ENCODE measurements around the gene PLPP1. TPM values are rescaled to one million over a fixed set of nuclear protein-coding genes. Genes with fewer than 3 reads are reported as not detected.

PLPP1 gene
- total and polyA plus RNA-seq, 2 of the 8 experiments (the other 6 are each of a cell fraction or from before 2014, with no cell fraction given), result 43.7 to 91.3 TPM

- peaks cover 0 to 2% of the 10 kb centered on the region in 2 experiments for H4K20me1 ChIP-seq (replicated peaks in 1 of 2; ENCODE audit: control insufficient read depth in 1 of 2, insufficient read depth in 2 of 2, low read length in 2 of 2)
- no peak overlapping the region for H3K14ac ChIP-seq (ENCODE audit: insufficient read length)
- no peak overlapping the region for H2BK15ac ChIP-seq (ENCODE audit: low read length)
- CTCF ChIA-PET (ENCODE audit: partially characterized antibody), result no interaction called here
- H3K18ac ChIP-seq (ENCODE audit: extremely low read depth, low read length), result no peak overlapping the region
- no peak overlapping the region for H3K4me3 ChIP-seq (ENCODE audit: extremely low read depth in 1 of 4, insufficient read depth in 2 of 4, low read depth in 3 of 4, low read length in 4 of 4)
- no peak overlapping the region for H3K4ac ChIP-seq (replicated peaks; ENCODE audit: insufficient read length, low read depth, low read length)
- no peak overlapping the region for H3K56ac ChIP-seq (replicated peaks; ENCODE audit: insufficient read length, low read depth, low read length)
- no peak overlapping the region for H2BK120ac ChIP-seq (replicated peaks; ENCODE audit: low read depth, low read length)
- 98% methylated on average over 3 of the region's 3 CpGs; no CpG with 5 or more reads in 1 of the 2 experiments for WGBS, 2 experiments (ENCODE audit: extremely low coverage in 1 of 2, insufficient coverage in 1 of 2, insufficient read length in 1 of 2, insufficient replicate concordance in 2 of 2, low coverage in 1 of 2, low lambda C conversion rate in 2 of 2, missing lambda C conversion rate in 1 of 2)
- no peak overlapping the region for H4K8ac ChIP-seq (ENCODE audit: extremely low read depth, insufficient read depth, low read length)
- H3K27ac ChIP-seq (ENCODE audit: low read depth, low read length), result no peak overlapping the region
- no peak for DNase-seq (ENCODE audit: low read depth in 1 of 2, low spot score in 2 of 2)
- H2BK20ac ChIP-seq (ENCODE audit: low read length), result no peak overlapping the region
- H4K5ac ChIP-seq (ENCODE audit: insufficient read length, low read depth, low read length), result no peak overlapping the region
- H3K27me3 ChIP-seq (replicated peaks in 1 of 4; ENCODE audit: control insufficient read depth in 3 of 4, extremely low read depth in 1 of 4, insufficient read depth in 3 of 4, low read length in 3 of 4), result no peaks in the 10 kb centered on the region
- no peak overlapping the region for H2AK5ac ChIP-seq (ENCODE audit: low read depth, low read length)
- no peak overlapping the region for H3K4me2 ChIP-seq (ENCODE audit: insufficient read depth in 1 of 2, low read depth in 2 of 2, low read length in 2 of 2)
- no peak overlapping the region for H2BK12ac ChIP-seq (ENCODE audit: low read depth, low read length)
- H3K4me1 ChIP-seq (replicated peaks in 1 of 4; ENCODE audit: control insufficient read depth in 3 of 4, insufficient read depth in 4 of 4, low read length in 3 of 4), result peaks cover 0 to 3% (median 0%) of the 10 kb centered on the region in 4 experiments; a peak in 3 of 7 replicates
- peaks cover 2% of the 10 kb centered on the region; the same call in 1 of the 2 replicates for H3K79me1 ChIP-seq (ENCODE audit: low read depth, low read length)
- H3K9me3 ChIP-seq (ENCODE audit: insufficient read depth in 2 of 2, low read depth in 1 of 2, low read length in 1 of 2), result no peaks in the 10 kb centered on the region
- H4K91ac ChIP-seq (replicated peaks; ENCODE audit: insufficient read length, low read length), result no peak overlapping the region
- no peak overlapping the region for H2AFZ ChIP-seq (ENCODE audit: low read length)
- POLR2A ChIA-PET (ENCODE audit: partially characterized antibody), result interaction anchor here (1.6 kb wide), 1 partner anchor 10 kb away, joined by 4 read pairs; no protein-coding TSS in a partner anchor
- H3K79me2 ChIP-seq (ENCODE audit: control insufficient read depth in 1 of 2, insufficient read depth in 2 of 2, low read length in 2 of 2), result peaks cover 0 to 55% of the 10 kb centered on the region in 2 experiments; a peak in 3 of 4 replicates
- H3K36me3 ChIP-seq (ENCODE audit: control insufficient read depth in 2 of 4, insufficient read depth in 4 of 4, low read length in 3 of 4), result peaks cover 6 to 27% (median 12%) of the 10 kb centered on the region in 4 experiments; a peak in 5 of 8 replicates
- no peak overlapping the region for H3K23ac ChIP-seq (ENCODE audit: insufficient read length)
- no peaks in the 10 kb centered on the region for H3K23me2 ChIP-seq (ENCODE audit: low read depth, low read length)
- H2BK5ac ChIP-seq (ENCODE audit: low read depth, low read length), result no peak overlapping the region
- no peak overlapping the region for H3K9ac ChIP-seq (replicated peaks in 1 of 4; ENCODE audit: extremely low read depth in 1 of 4, low read depth in 3 of 4, low read length in 3 of 4)
- no peak for FAIRE-seq
- TF ChIP-seq EGR1 (IDR thresholded peaks at IDR 0.05; ENCODE audit: borderline replicate concordance, low read depth, low read length), result no peak
- no peak for TF ChIP-seq EP300 (IDR thresholded peaks at IDR 0.05; ENCODE audit: borderline replicate concordance in 1 of 2, low read depth in 2 of 2, low read length in 2 of 2)
- no peak for TF ChIP-seq CHD2 (IDR thresholded peaks at IDR 0.05; ENCODE audit: low read length)
- no peak for TF ChIP-seq POLR2A (IDR thresholded peaks at IDR 0.05; ENCODE audit: control extremely low read depth in 1 of 2, low read depth in 2 of 2, low read length in 2 of 2)
- no peak for TF ChIP-seq KDM1A (IDR thresholded peaks at IDR 0.05; ENCODE audit: borderline replicate concordance, low read length)
- no peak for TF ChIP-seq CEBPB (IDR thresholded peaks at IDR 0.05; ENCODE audit: low read depth, low read length)
- no peak for TF ChIP-seq GABPA (IDR thresholded peaks at IDR 0.05; ENCODE audit: borderline replicate concordance, insufficient read depth, low read length)
- no peak for TF ChIP-seq KDM4A (IDR thresholded peaks at IDR 0.05; ENCODE audit: low read depth, low read length, severe bottlenecking)
- no peak for TF ChIP-seq CBX8 (IDR thresholded peaks at IDR 0.05; ENCODE audit: borderline replicate concordance, low read depth, low read length)
- TF ChIP-seq E2F6 (IDR thresholded peaks at IDR 0.05), result no peak
- TF ChIP-seq KDM5A (IDR thresholded peaks at IDR 0.05; ENCODE audit: low read length), result no peak
- TF ChIP-seq YY1 (IDR thresholded peaks at IDR 0.05; ENCODE audit: low read depth, low read length), result no peak
- no peak for TF ChIP-seq TBP (IDR thresholded peaks at IDR 0.05; ENCODE audit: low read depth, low read length)
- no peak for TF ChIP-seq HDAC6 (IDR thresholded peaks at IDR 0.05; ENCODE audit: low read depth, low read length)
- TF ChIP-seq TAF1 (IDR thresholded peaks at IDR 0.05; ENCODE audit: low read depth, low read length), result no peak
Measured at GRCh38 chr5:55463613-55464012, 71.2 kb downstream of the PLPP1 start.

Measured in H1 (cell line).